RWPE1 (cell line): ENCODE data around the gene HTRA2.
A peak's percentile ranks its signal among the peaks of the same experiment; 100 is the strongest.

Source experiments
- CTCF ChIA-PET: fragments of 350-600 bp; sonication (Branson Sonifier 250); formaldehyde crosslinking; extraction: SDS; loops from one replicate; lab custom pipeline; 2021; lab: Yijun Ruan, JAX
- POLR2A ChIA-PET: fragments of 400-600 bp; formaldehyde crosslinking; extraction: SDS; loops from one replicate; lab custom pipeline; 2020; ENCODE audit warnings: antibody characterized with exemption; ENCODE audit not compliant: low non-redundant PET; lab: Yijun Ruan, JAX
- DNase-seq: peaks from one replicate; pipeline ENCODE4 v3.0.0; 2012; ENCODE audit warnings: low spot score
- H3K27ac ChIP-seq: fragments of 450-650 bp; 2 replicates; pipeline ENCODE4 v1.5.1; 2017
- CTCF ChIP-seq: fragments of 450-650 bp; conservative IDR thresholded peaks from 2 replicates; pipeline ENCODE4 v1.5.1; 2017; ENCODE audit warnings: low read depth, mild to moderate bottlenecking

HTRA2 gene

GRCh38 chr2:74515981-74516633 lies 13.6 kb upstream of the HTRA2 start:
- no peak overlapping the region for H3K27ac ChIP-seq
- CTCF ChIA-PET = no interaction called here
- POLR2A ChIA-PET = no interaction called here
- DNase-seq = peak; percentile 65
- no peak for TF ChIP-seq CTCF

GRCh38 chr2:74516650-74517049 lies 13.1 kb upstream of the HTRA2 start:
- no peak overlapping the region for H3K27ac ChIP-seq
- ChIA-PET CTCF (no interaction called here), POLR2A (no interaction called here)
- TF ChIP-seq CTCF = no peak
- DNase-seq = no peak

- DNase-seq = no peak
- H3K27ac ChIP-seq = no peak overlapping the region
- ChIA-PET CTCF (interaction anchor here (1.0 kb wide), 1 partner anchor 16 kb away, joined by 3 read pairs; no protein-coding TSS in a partner anchor), POLR2A (no interaction called here)
- TF ChIP-seq CTCF = no peak
Observed at GRCh38 chr2:74522516-74522915, 7.2 kb upstream of the HTRA2 start.

- ChIA-PET CTCF (no interaction called here), POLR2A (no interaction called here)
- no peak overlapping the region for H3K27ac ChIP-seq
- DNase-seq = no peak
- TF ChIP-seq CTCF = no peak
Observed at GRCh38 chr2:74524005-74524404, 5.7 kb upstream of the HTRA2 start.

- CTCF ChIA-PET = no interaction called here
- peak overlapping the region; percentile 3; the same call in 1 of the 2 replicates for H3K27ac ChIP-seq
- no peak for DNase-seq
- POLR2A ChIA-PET = no interaction called here
- no peak for TF ChIP-seq CTCF
Observed at GRCh38 chr2:74524955-74525716, 4.6 kb upstream of the HTRA2 start.

- CTCF ChIA-PET = interaction anchor here (0.9 kb wide), 1 partner anchor 20 kb away, joined by 5 read pairs; no protein-coding TSS in a partner anchor
- TF ChIP-seq CTCF = no peak
- H3K27ac ChIP-seq = peak within 1 kb of the TSS; percentile 49
- POLR2A ChIA-PET = no interaction called here
- DNase-seq = peak; percentile 79
Observed at GRCh38 chr2:74525717-74526648, 3.8 kb upstream of the HTRA2 start, which contains the start of gene DQX1. TSS of gene DQX1 (minus strand) at chr2:74526231. CDS start at chr2:74525729, 502 bp downstream.
